Activated T-cell treated with anti-CD3 and anti-CD28 coated beads for 4 hours (primary cell): Measurements from ENCODE around the gene ACAP3.
A peak's percentile ranks its signal among the peaks of the same experiment; 100 is the strongest.

Source experiments
- DNase-seq: peaks from one replicate; pipeline ENCODE4 v3.0.0-alpha.2; 2020

ACAP3 gene

DNA sequence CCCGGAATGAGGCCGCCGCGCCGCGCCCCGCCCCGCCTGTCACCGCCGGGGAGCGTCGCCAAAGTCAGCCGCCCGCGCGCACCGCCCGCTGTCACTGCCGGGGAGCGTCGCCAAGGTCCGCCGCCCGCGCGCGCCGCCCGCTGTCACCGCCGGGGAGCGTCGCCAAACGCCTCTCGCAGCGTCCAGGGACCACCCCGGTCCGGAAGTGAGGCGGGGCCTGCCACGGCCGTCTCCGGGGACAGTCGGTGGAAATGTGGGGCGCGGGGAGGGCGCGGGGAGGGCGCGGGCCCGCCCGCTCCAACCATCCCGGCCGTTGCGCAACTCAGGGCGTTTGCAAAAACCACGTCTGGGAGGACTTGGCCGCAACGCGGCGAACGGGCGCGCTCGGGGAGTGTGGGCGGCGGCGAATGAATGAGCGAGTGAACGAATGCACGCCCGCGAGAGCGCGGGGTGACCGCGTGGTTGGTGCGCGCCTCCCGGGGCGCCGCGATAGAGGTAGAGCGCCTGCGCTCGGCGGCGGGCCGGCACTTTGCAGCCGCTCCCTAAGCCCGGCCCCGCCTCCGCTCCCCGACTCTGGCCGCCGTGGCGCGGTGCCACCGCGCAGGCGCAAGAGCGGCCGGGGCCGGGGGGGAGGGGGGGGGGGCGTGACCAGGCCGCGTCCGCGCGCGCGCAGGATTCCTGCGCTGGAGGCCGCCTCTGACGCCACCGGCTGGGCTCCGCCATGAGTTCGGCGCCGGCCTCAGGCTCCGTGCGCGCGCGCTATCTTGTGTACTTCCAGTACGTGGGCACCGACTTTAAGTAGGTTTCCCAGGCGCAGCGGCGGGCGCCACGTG, at the start of gene ACAP3, which contains the start of gene PUSL1:
Gene ACAP3 (minus strand): TSS at position 8 of the 833 bp plus-strand sequence. CDS start 115 bp downstream, outside the sequence.
Gene PUSL1 (plus strand): TSS at position 675 of the 833 bp plus-strand sequence. CDS start 47 bp downstream, at position 722.
- peak; percentile 70 for DNase-seq

GRCh38 chr1:1356796-1357401, 49.2 kb upstream of the ACAP3 start:
- no peak for DNase-seq

DNA sequence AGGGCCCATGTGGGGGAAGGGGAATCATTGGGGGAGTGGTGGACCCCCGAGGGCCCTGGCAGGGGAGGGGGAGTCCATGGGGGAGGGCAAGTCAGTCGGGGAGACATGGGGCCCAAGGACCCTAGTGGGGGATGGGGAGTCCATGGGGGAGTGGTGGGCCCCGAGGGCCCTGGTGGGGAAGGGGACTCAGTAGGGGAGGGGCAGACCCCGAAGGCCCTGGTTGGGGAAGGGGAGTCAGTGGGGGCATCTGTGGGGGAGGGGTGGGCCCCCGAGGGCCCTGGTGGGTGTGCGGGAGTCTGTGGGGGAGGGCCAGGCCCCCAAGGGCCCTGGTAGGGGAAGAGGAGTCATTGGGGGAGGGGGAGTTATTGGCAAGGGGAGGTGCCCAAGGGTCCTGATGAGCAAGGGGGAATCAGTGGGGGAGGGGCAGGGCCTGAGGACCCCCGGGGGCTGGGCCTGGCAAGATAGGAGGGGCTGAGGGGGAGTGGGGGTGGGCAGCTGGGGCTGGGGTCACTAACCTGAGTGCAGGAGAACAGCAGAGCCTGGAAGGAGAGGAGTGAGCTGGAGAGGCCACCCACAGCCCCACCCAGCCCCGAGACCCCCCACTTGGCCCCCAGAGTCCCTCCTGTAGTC, 48.6 kb upstream of the ACAP3 start:
- no peak for DNase-seq

GRCh38 chr1:1355416-1355815, 47.7 kb upstream of the ACAP3 start:
- no peak for DNase-seq

GRCh38 chr1:1354271-1355247, 46.8 kb upstream of the ACAP3 start:
- DNase-seq, result no peak

DNA sequence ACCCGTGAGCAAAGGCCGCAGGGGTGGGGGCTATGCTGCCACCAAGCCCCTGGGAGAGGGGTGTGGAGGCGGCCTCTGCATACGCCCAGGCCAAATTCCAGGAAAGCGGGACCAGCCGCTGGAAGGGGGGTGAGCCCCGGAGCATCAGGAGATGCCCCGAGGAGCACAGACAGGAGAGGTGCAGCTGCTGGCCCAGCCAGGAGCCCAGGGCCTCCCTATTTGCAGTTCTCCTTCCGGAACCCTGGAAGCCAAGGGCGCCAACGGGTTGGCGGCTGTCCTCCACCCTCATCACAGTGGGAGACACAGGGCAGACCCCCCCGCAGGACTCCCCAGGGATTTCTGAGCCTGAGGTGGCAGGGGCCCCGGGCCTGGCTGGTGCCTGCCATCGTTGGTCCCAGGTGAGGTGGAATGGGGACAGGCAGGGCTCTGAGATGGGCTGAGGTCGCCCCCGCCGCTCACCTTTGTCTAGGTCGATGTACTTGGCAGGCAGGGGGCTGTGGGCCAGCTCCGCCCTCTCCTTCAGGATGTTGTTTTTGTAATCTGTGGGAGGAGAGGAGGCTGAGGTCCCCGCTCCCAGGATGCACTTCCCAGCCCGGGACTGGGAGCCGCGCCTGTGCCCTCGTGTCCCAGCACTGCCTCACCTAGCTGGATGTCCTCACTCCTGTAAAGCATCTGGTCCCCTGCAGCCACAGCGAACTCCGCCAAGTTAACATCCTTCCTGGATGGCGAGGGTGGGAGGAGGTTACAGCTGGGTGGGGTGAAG, 45.8 kb upstream of the ACAP3 start:
- DNase-seq, result no peak

- no peak for DNase-seq
Observed at GRCh38 chr1:1352786-1353388, 45.2 kb upstream of the ACAP3 start.

GRCh38 chr1:1351511-1352427, 44.0 kb upstream of the ACAP3 start:
- no peak for DNase-seq

- DNase-seq, result peak; percentile 61
Observed at GRCh38 chr1:1349256-1350012, 41.7 kb upstream of the ACAP3 start, which contains the start of gene DVL1. Gene DVL1 (minus strand): TSS chr1:1349418. CDS start chr1:1349065, 353 bp downstream.

DNA sequence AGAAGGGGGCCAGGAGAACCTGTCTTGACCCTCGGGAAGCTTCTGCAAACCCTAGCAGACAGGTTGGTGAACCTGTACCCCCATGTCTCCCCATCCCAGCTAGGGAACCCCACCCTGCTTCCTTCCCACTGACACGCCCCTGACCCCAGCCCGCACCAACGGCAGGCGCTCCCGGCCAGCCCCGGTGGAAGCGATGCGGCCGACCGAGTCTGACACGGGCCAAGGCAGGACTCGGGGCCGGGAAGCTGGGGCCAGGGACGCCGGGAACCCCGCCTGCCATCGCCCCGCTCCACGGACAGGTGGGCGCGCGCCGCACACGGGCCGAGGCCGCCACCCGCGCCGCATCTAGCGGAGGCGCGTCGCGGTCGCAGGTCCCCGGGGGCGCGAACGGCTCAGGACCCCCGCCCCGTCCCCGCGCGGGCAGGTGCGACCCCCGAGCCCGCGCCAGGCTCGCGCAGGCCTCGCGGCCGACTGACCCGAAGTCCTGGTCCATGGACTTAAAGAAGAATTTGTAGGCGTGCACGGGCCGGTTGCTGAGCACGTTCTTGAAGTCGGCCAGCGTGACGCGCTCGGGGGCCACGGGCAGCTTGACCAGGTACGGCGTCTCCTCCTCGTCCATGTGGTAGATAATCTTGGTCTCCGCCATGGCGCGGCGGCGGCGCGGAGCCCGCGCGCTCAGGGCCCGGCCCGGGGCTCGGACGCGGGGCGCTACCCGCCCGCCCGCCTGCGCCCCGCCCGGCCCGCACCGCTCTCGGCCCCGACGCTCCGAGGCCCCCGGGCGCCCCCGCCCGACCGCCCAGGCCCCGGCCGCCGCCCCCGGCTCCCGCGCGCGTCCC, 40.9 kb upstream of the ACAP3 start:
- no peak for DNase-seq

DNA sequence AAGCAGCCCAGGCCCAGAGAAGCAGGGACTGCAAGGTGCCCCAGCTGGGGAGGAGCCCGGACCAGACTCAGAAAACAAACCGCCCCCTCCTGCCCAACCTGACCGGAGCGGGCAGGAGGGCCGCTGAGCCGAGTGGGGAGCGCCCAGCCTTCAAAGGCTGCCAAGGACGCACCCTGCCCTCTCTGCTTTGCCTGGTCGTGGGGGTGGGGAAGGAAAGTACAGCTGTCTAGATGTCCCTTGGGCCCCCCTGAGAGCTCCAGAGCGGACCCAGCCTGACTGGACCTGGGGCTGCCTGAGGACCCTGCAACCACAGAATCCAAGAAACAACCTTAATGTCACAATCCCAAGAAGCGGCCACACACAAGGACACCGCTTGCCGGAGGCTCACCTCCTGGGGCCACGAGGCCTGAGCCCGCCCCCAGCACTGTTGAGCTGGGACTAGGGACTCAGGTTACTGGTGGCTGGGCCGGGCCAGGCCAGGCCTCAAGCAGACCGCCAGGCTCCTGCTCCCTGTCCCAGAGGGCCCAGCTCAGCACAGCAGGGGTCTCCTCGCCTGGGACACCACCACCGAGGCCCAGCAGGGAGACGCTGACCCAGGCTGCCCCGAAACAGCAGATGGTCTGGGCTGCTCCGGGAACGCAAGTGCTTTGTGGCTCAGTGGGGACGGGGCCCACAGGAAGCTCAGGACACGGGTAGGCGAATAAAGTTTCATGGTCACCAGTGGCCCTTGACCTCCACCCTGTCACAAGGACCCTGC, 40.1 kb upstream of the ACAP3 start:
- DNase-seq, result no peak

- no peak for DNase-seq
Observed at GRCh38 chr1:1347026-1347595, 39.4 kb upstream of the ACAP3 start.

GRCh38 chr1:1346501-1346890, 38.8 kb upstream of the ACAP3 start:
- no peak for DNase-seq

- no peak for DNase-seq
Observed at GRCh38 chr1:1345860-1346500, 38.2 kb upstream of the ACAP3 start.

GRCh38 chr1:1345384-1345783, 37.7 kb upstream of the ACAP3 start:
- DNase-seq, result no peak

GRCh38 chr1:1344655-1345361, 37.1 kb upstream of the ACAP3 start:
- DNase-seq, result peak; percentile 31
